HG03575 (cell line): ENCODE data around the gene LAIR2.
A peak's percentile ranks its signal among the peaks of the same experiment; 100 is the strongest.

Source experiments
- ATAC-seq: cut with Tn5 transposase; IDR thresholded peaks from one replicate; pipeline ENCODE4 v1.9.1; 2021; ENCODE audit not compliant: unreplicated experiment, insufficient number of reproducible peaks, low FRiP score; ENCODE audit errors: extremely low read depth

LAIR2 gene

GRCh38 chr19:54502518-54503048 lies at the start of gene LAIR2:
LAIR2 (plus strand) TSS chr19:54502831; CDS start chr19:54502919, 88 bp downstream.
- ATAC-seq: no peak

DNA sequence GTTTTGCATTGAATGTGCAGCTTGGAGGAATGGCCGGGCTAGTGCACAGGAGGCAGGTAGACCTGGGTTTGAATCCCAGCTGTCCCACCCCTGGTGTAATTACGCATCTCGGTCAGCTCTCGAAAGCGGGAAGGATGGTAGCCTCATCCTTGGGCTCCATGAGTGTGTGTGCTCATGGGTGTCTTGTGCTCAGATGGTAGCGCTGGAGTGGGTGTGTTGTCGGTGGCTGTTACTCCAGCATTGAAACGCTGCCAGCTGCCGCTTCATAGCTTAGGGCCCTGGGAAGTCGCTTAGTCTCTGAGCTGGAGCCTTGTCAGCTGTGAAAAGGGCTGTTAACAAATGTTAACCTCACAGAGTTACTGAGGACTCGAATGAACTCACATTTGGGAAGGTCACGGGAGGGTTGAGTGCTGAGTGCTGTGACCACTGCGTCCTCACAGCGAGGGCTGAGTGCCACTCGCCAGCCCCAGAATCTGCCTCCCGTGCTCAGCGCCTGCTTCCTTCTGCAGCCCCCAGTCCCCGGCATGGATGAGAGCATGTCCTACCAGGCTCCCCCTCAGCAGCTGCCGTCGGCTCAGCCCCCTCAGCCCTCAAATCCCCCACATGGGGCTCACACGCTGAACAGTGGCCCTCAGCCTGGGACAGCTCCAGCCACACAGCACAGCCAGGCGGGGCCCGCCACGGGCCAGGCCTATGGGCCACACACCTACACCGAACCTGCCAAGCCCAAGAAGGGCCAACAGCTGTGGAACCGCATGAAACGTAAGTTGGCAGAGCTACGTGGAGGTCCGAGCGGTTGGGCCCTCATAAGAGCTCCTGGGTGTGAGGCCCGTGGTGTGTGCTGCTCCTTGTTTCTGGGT lies 48.5 kb upstream of the LAIR2 start:
- no peak for ATAC-seq

- ATAC-seq: no peak
Measured at GRCh38 chr19:54454781-54455675, 47.6 kb upstream of the LAIR2 start.

GRCh38 chr19:54455786-54456422 lies 46.7 kb upstream of the LAIR2 start:
- no peak for ATAC-seq

- no peak for ATAC-seq
Measured at GRCh38 chr19:54456423-54457373, 45.9 kb upstream of the LAIR2 start.

GRCh38 chr19:54457773-54458647 lies 44.6 kb upstream of the LAIR2 start:
- ATAC-seq: no peak

GRCh38 chr19:54458648-54459281 lies 43.9 kb upstream of the LAIR2 start:
- no peak for ATAC-seq

GRCh38 chr19:54459282-54460229 lies 43.1 kb upstream of the LAIR2 start:
- ATAC-seq: no peak

GRCh38 chr19:54460230-54461005 lies 42.2 kb upstream of the LAIR2 start:
- ATAC-seq: no peak

- ATAC-seq: no peak
Measured at GRCh38 chr19:54461210-54461609, 41.4 kb upstream of the LAIR2 start.

GRCh38 chr19:54461613-54462012 lies 41.0 kb upstream of the LAIR2 start:
- ATAC-seq: no peak

- no peak for ATAC-seq
Measured at GRCh38 chr19:54462047-54462654, 40.5 kb upstream of the LAIR2 start.

DNA sequence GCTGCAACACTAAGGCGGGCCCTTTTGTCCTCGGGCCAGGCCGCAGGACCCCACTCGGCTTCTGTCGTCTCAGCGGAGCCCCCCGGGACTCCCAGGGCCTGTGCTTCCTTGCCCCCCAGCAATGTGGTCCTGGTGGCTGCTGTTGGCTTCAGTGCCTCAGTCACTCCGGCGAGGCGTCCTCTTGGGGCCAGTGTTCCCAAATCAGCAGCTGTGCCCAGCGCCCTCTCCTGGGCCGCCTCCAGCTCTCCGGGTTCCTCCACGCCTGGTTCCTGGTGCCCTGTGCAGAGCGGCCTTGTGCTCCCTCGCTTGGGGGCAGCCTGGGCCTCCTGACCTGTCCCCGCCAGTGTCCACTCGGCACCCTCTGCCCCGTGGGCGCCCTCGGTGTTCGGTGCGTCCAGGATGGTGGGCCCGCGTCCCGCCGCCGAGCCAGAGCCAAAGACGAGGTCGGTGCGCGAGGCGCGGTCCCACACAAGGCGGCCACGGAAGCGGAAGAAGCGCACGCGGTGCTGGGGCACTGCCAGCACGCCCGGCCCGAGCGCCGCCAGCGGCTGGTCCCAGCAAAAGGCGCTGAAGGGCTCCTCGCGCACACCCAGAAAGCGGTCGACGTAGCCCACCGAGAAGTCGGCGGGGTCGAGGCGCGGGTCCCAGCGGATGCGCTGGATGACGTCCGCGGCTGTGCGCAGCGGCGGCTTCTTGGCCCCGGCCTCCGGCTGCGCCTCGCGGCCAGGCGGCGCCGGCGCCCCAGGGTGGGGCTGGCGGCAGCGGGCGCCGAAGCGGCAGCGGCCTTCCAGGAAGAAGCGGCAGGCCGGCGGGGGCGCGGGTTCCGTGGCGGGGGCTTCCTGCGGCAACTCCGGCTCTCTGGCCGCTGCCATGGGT lies 39.7 kb upstream of the LAIR2 start:
- ATAC-seq: no peak

GRCh38 chr19:54463531-54464043 lies 39.0 kb upstream of the LAIR2 start, which contains the start of gene LENG9:
LENG9 (minus strand) TSS chr19:54463778; CDS start chr19:54463526, 252 bp downstream.
- peak; percentile 15 for ATAC-seq
